Prostate gland (tissue), 2 donors: Measurements from ENCODE around the gene PDGFRB.

Source experiments
- POLR2AphosphoS5 ChIP-seq: sonication (generic); formaldehyde crosslinking; IDR thresholded peaks from one replicate; pipeline ENCODE4 v1.6.1; 2017; ENCODE audit warnings: antibody characterized with exemption
- TF ChIP-seq, protein P1 (sequence below), 4 experiments: fragments of 200-600 bp in 2 of 4; fragments of 450-650 bp in 2 of 4; sonication (generic) in 2 of 4; IDR thresholded peaks; 1 replicate in 3 of 4; 2 replicates in 1 of 4; pipeline ENCODE4 v1.5.1; 2016 to 2019; ENCODE audit warnings: antibody characterized with exemption in 4 of 4, mild to moderate bottlenecking in 2 of 4, moderate library complexity in 2 of 4

DNA sequence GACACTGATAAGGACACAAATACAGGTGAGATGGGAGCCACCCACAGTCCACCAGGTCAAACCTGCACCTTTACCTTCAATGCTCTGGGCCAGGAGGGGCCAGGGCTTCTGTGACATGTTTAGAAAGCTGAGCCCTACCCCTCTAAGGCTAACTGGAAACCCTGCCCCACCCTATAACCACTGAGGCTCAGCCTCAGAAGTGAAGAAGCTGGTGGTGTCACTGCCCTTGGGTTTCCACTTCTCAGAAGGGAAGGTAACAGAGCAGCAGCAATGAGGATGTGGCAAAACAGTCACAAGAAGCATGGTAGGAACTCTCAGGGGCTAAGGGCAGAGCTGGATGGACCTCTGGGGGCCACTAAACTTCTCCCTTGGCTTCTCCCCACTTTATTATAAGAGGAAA lies 6.0 kb downstream of the PDGFRB start:
- TF ChIP-seq, protein P1, sequence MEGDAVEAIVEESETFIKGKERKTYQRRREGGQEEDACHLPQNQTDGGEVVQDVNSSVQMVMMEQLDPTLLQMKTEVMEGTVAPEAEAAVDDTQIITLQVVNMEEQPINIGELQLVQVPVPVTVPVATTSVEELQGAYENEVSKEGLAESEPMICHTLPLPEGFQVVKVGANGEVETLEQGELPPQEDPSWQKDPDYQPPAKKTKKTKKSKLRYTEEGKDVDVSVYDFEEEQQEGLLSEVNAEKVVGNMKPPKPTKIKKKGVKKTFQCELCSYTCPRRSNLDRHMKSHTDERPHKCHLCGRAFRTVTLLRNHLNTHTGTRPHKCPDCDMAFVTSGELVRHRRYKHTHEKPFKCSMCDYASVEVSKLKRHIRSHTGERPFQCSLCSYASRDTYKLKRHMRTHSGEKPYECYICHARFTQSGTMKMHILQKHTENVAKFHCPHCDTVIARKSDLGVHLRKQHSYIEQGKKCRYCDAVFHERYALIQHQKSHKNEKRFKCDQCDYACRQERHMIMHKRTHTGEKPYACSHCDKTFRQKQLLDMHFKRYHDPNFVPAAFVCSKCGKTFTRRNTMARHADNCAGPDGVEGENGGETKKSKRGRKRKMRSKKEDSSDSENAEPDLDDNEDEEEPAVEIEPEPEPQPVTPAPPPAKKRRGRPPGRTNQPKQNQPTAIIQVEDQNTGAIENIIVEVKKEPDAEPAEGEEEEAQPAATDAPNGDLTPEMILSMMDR (IDR thresholded peaks at IDR 0.05): no peak
- no peak for TF ChIP-seq POLR2AphosphoS5
